Epithelial cell of esophagus (primary cell): ENCODE data around the gene RTN4.

Experiments
- DNase-seq: peaks from one replicate; pipeline ENCODE4 v3.0.0; 2010; ENCODE audit warnings: low read depth
- H3K4me3 ChIP-seq: 2 replicates; pipeline ENCODE4 v1.5.1; 2011; ENCODE audit warnings: mild to moderate bottlenecking, low read length, control low read depth
- CTCF ChIP-seq: IDR thresholded peaks from 2 replicates; pipeline ENCODE4 v1.5.1; 2011; ENCODE audit warnings: low read depth, mild to moderate bottlenecking, low read length, control low read depth, inconsistent platforms; ENCODE audit not compliant: insufficient read depth; ENCODE audit errors: missing control alignments

Gene RTN4

DNA sequence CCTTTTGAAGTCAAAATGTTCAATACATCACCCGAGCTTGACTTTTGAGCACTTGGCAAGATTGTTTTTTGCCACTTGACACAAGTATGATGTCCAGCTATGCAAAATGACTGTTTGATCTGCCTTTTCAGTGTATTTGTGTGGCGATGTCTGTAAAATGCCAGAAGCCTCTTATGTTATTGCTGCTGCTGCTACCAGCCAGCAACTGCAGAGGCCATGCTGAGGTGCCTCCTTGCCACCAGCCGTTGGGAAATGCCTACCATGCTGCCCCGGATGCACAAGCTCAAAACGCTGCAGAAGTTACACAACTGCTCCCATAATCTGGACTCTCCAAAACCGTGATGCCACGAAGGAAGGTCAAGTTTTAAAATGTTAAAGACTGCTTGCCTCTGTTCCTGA is 80.3 kb downstream of the RTN4 start:
- no peak for TF ChIP-seq CTCF
- H3K4me3 ChIP-seq: no peak overlapping the region
- DNase-seq: no peak

- no peak overlapping the region for H3K4me3 ChIP-seq
- DNase-seq: no peak
- TF ChIP-seq CTCF: no peak
Observed at GRCh38 chr2:54969295-54969939, 80.8 kb downstream of the RTN4 start.

- no peak for TF ChIP-seq CTCF
- no peak overlapping the region for H3K4me3 ChIP-seq
Observed at GRCh38 chr2:54968561-54969218, 81.6 kb downstream of the RTN4 start.

GRCh38 chr2:54967759-54968365 is 82.4 kb downstream of the RTN4 start:
- TF ChIP-seq CTCF: no peak
- DNase-seq: no peak
- no peak overlapping the region for H3K4me3 ChIP-seq

More at GRCh38 chr2:54968561-54969218, 81.6 kb downstream of the RTN4 start:
- no peak for DNase-seq

- no peak overlapping the region for H3K4me3 ChIP-seq
- no peak for DNase-seq
- TF ChIP-seq CTCF: no peak
Observed at GRCh38 chr2:54967269-54967668, 83.0 kb downstream of the RTN4 start.

GRCh38 chr2:54966837-54967236 is 83.4 kb downstream of the RTN4 start:
- no peak overlapping the region for H3K4me3 ChIP-seq
- TF ChIP-seq CTCF: no peak
- no peak for DNase-seq
